ENCODE results near the gene PITHD1.
"Not testable (repeated sequence)": the region's sequence is repeated elsewhere in the genome, so short reads cannot be mapped to it uniquely, and the experiment has no call there.

DNA sequence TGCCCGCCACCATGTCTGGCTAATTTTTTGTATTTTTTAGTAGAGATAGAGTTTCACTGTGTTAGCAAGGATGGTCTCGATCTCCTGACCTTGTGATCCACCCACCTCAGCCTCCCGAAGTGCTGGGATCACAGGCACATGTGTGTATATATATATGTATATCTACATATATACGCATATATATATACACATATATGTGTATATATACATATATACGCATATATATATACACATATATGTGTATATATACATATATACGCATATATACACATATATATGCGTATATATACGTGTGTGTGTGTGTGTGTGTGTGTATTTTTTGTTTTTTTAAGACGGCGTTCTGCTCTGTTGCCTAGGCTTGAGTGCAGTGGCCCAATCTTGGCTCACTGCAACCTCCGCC lies 4.9 kb downstream of the PITHD1 start:
- TF ChIP-seq POLR2AphosphoS5, POLR2A (IDR thresholded peaks at IDR 0.05; ENCODE audit: low read depth, low read length): not testable (repeated sequence)
